ENCODE data around the gene BCAT1. TPM values are rescaled to one million over a fixed set of nuclear protein-coding genes. Genes with fewer than 3 reads are reported as not detected.

The BCAT1 gene
- total RNA-seq, 1 donor from 2014 or later = 35.3 TPM

DNA sequence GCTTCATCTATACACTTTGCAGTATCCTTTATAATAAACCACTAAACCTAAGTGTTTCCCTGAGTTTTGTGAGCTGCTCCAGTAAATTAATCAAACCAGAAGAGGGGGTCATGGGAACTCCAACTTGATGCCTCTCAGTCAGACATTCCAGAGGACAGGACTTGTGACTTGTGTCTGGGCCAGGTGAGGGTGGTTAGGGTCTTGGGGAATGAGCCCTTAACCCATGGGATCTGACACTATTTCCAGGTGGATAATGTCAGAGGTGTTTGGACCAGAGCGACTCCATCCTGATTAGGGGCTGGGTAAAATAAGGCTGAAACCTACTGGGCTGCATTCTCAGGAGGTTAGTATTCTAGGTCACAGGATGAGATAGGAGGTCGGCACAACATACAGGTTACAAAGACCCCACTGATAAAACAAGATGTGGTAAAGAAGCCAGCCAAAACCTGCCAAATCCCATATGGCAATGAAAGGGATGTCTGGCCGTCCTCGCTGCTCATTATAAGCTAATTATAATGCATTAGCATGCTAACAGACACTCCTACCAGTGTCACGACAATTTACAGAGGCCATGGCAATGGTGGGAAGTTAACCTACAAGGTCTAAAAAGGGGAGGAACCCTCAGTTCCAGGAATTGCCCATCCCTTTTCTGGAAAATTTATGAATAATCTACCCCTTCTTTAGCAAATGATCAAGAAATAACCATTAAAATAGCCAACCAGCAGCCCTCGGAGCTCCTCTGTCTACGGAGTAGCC lies 58.7 kb downstream of the BCAT1 start:
- FAIRE-seq = no peak
- no peaks in the 10 kb centered on the region for H3K27me3 ChIP-seq (ENCODE audit: control insufficient read depth, insufficient read depth, low read length)
- TF ChIP-seq, protein P1, sequence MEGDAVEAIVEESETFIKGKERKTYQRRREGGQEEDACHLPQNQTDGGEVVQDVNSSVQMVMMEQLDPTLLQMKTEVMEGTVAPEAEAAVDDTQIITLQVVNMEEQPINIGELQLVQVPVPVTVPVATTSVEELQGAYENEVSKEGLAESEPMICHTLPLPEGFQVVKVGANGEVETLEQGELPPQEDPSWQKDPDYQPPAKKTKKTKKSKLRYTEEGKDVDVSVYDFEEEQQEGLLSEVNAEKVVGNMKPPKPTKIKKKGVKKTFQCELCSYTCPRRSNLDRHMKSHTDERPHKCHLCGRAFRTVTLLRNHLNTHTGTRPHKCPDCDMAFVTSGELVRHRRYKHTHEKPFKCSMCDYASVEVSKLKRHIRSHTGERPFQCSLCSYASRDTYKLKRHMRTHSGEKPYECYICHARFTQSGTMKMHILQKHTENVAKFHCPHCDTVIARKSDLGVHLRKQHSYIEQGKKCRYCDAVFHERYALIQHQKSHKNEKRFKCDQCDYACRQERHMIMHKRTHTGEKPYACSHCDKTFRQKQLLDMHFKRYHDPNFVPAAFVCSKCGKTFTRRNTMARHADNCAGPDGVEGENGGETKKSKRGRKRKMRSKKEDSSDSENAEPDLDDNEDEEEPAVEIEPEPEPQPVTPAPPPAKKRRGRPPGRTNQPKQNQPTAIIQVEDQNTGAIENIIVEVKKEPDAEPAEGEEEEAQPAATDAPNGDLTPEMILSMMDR (IDR thresholded peaks at IDR 0.05; ENCODE audit: insufficient read depth, low read length, severe bottlenecking) = no peak
- H3K36me3 ChIP-seq (ENCODE audit: control insufficient read depth, insufficient read depth, low read length) = no peaks in the 10 kb centered on the region
- H3K4me3 ChIP-seq (ENCODE audit: low read depth, low read length) = no peak overlapping the region
- DNase-seq (ENCODE audit: low read depth) = no peak

DNA sequence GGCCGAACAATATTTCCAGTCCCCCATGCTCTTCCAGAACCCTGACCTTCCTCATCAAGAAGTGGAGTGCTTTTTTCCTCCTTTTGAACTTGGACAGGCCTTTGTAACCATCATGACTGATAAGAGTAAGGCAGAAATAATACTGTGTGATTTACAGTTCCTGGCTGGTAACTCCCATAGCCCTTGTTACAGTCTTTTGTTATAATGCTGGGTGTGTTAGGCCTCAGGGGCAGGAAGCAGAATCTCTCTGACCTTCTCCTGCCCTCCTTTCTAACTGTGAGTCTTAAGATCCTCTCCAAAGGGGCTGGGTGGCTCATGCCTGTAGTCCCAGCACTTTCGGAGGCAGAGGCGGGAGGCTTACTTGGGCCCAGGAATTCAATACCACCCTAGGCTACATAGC lies 59.5 kb downstream of the BCAT1 start:
- TF ChIP-seq, protein P1 (IDR thresholded peaks at IDR 0.05; ENCODE audit: insufficient read depth, low read length, severe bottlenecking) = no peak
- Histone ChIP-seq H3K36me3 (ENCODE audit: control insufficient read depth, insufficient read depth, low read length) (no peaks in the 10 kb centered on the region), H3K27me3 (ENCODE audit: control insufficient read depth, insufficient read depth, low read length) (no peaks in the 10 kb centered on the region), H3K4me3 (ENCODE audit: low read depth, low read length) (no peak overlapping the region)
- no peak for FAIRE-seq
- DNase-seq (ENCODE audit: low read depth) = no peak

DNA sequence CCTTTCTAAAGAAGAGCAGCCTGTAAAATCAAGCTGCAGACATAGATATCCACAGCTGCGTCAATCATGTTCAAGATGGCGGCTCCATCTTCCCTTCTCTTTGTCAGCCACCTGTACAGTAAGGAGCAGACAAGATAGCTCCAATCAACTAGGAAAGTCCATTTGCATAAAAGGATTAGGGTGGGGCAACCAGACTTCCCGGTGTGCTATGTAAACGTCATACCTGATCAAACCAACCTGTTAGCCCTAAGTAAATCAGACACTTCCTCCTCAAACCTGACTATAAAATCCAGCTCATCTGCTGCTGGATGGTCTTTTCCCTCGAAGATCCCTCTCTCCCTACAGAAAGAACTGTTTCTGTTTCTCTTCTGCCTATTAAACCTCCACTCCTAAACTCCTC lies 60.1 kb downstream of the BCAT1 start:
- DNase-seq (ENCODE audit: low read depth) (no peak), FAIRE-seq (no peak)
- Histone ChIP-seq H3K27me3 (ENCODE audit: control insufficient read depth, insufficient read depth, low read length) (no peaks in the 10 kb centered on the region), H3K4me3 (ENCODE audit: low read depth, low read length) (no peak overlapping the region), H3K36me3 (ENCODE audit: control insufficient read depth, insufficient read depth, low read length) (no peaks in the 10 kb centered on the region)
- TF ChIP-seq, protein P1 (IDR thresholded peaks at IDR 0.05; ENCODE audit: insufficient read depth, low read length, severe bottlenecking) = no peak

DNA sequence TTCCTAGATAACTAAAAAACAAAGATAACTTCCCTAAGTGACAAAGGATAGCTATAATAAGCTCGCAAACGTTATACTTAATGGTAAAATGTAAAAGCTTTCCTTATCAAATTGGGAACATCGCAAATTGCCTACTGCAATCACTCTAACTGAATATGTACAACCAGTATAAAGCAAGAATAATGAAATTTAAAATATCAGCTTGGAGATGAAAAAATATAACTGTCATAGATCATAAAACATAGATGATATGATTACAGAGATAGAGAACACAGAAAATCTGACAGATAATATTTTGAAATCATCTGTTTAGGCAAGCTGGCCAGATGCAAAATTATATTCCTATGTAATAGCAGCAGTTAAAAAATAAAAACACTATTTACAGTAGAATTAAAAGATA lies 64.0 kb downstream of the BCAT1 start:
- TF ChIP-seq, protein P1 (IDR thresholded peaks at IDR 0.05; ENCODE audit: insufficient read depth, low read length, severe bottlenecking) = no peak
- no peaks in the 10 kb centered on the region for H3K27me3 ChIP-seq (ENCODE audit: control insufficient read depth, insufficient read depth, low read length)
- FAIRE-seq = no peak

DNA sequence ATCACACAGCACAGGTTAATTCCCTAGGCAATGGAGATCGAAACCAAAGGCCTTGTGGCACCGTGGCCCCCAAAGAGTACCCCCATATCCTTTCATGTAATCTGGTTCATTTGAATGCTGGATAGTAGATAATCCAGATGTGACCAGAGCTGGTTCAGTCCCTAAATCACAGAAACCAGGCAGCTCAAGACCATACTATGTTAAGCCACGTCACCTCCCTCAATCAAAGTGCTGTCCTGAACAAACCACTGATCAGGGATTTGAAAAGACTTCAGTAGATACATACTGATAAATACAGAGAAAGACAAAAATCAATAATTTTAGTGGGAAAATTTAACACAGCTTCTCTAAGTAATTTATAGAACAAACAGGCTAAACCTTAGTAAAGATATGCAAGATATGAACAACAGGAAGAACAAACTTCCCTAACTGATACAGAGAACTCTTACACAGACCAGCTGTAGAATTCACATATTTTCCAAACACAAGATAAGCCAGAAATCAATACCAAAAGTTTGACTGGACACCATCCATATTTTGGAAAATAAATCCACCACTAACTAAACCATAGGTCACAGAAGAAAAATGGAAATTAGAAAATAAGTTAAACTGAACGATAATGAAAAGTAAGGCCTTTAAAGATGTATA lies 67.1 kb downstream of the BCAT1 start:
- H3K4me3 ChIP-seq (ENCODE audit: low read depth, low read length) = no peak overlapping the region
- DNase-seq (ENCODE audit: low read depth) (no peak), FAIRE-seq (no peak)
- no peaks in the 10 kb centered on the region for H3K36me3 ChIP-seq (ENCODE audit: control insufficient read depth, insufficient read depth, low read length)
- TF ChIP-seq, protein P1 (IDR thresholded peaks at IDR 0.05; ENCODE audit: insufficient read depth, low read length, severe bottlenecking) = no peak
- H3K27me3 ChIP-seq (ENCODE audit: control insufficient read depth, insufficient read depth, low read length) = no peaks in the 10 kb centered on the region

More for the DNA sequence above, 64.0 kb downstream of the BCAT1 start:
- H3K4me3 ChIP-seq (ENCODE audit: low read depth, low read length) = no peak overlapping the region
- DNase-seq (ENCODE audit: low read depth) = no peak
- H3K36me3 ChIP-seq (ENCODE audit: control insufficient read depth, insufficient read depth, low read length) = no peaks in the 10 kb centered on the region

Measured in bronchial epithelial cell (primary cell).